ENCODE results near the gene CEP97.

CEP97 gene

GRCh38 chr3:101813817-101814440 is 89.5 kb downstream of the CEP97 start:
- DNase-seq (ENCODE audit: low read depth in 2 of 2) = no peak

GRCh38 chr3:101814835-101815234 is 90.4 kb downstream of the CEP97 start:
- DNase-seq (ENCODE audit: low read depth in 2 of 2) = no peak

GRCh38 chr3:101816215-101817149 is 92.1 kb downstream of the CEP97 start:
- no peak for DNase-seq (ENCODE audit: low read depth in 2 of 2)

GRCh38 chr3:101817992-101818391 is 93.6 kb downstream of the CEP97 start:
- no peak for DNase-seq (ENCODE audit: low read depth in 2 of 2)

- DNase-seq (ENCODE audit: low read depth in 2 of 2) = no peak
Measured at GRCh38 chr3:101819649-101820206, 95.3 kb downstream of the CEP97 start.
